Ovary (tissue), 9 donors: ENCODE data around the gene EML2. TPM values are rescaled to one million over a fixed set of nuclear protein-coding genes. Genes with fewer than 3 reads are reported as not detected.

ENCODE experiments used
- DNase-seq, 5 donors: peaks; one replicate each; pipeline ENCODE4 v3.0.0-alpha.2; 2019 to 2020
- H3K27ac ChIP-seq, 2 donors: fragments of 200-600 bp; one replicate each; pipeline versions ENCODE4 v1.5.1 to v1.8.0; 2019 to 2022
- H3K27me3 ChIP-seq: fragments of 200-600 bp; one replicate; pipeline ENCODE4 v1.8.0; 2022
- H3K36me3 ChIP-seq: fragments of 200-600 bp; sonication (generic); one replicate; pipeline ENCODE4 v1.5.1; 2019
- H3K4me1 ChIP-seq: one replicate; pipeline ENCODE4 v1.8.1; 2013; ENCODE audit warnings: mild to moderate bottlenecking, moderate library complexity; ENCODE audit not compliant: insufficient read depth
- H3K4me3 ChIP-seq: fragments of 200-600 bp; sonication (generic); one replicate; pipeline ENCODE4 v1.5.1; 2017
- H3K9me3 ChIP-seq, 2 donors: fragments of 200-600 bp in 1 of 2; sonication (generic) in 1 of 2; one replicate each; pipeline versions ENCODE4 v1.5.1 to v1.8.1; 2013 to 2019; ENCODE audit warnings: mild to moderate bottlenecking in 1 of 2, moderate library complexity in 1 of 2
- EP300 ChIP-seq: sonication (generic); formaldehyde crosslinking; IDR thresholded peaks from one replicate; pipeline ENCODE4 v1.6.1; 2017; ENCODE audit warnings: antibody characterized with exemption
- POLR2A ChIP-seq: fragments of 450-650 bp; IDR thresholded peaks from one replicate; pipeline ENCODE4 v1.6.1; 2017; ENCODE audit warnings: antibody characterized with exemption, mild to moderate bottlenecking, moderate library complexity
- WGBS, 3 donors: extraction: QIAGEN DNeasy Blood & Tissue Kit in 1 of 3; methylation state at CpG; one replicate each; pipeline versions ENCODE4 v1.1.5 to v1.1.7; 2013 to 2017; 5-methylcytosine and 5-hydroxymethylcytosine counted together
- intact Hi-C, 4 donors: fragments of 100-400 bp; cut with DNase I; formaldehyde crosslinking; loops; one replicate each; pipeline versions ENCODE4 v1.11.0 to v1.15.1; 2022 to 2023
- polyA plus RNA-seq, 2 donors: library from polyadenylated mRNA; stranded (reverse); fragments of 200-250 nt in 1 of 2; fragments of 350-450 nt in 1 of 2; fragmentation: Illumina TruSeq in 1 of 2; extraction: RNeasy Lipid Tissue Mini Kit (QIAGEN cat#74804) in 1 of 2; gene quantifications; one replicate each; pipeline ENCODE4 v1.2.3, GENCODE V29; 2013 to 2014
- total RNA-seq, 7 donors: library from RNA; depleted of rRNA in 2 of 7; stranded (reverse); fragments of >200 nt in 2 of 7; fragmentation: NEBNext Ultra II Directional in 3 of 7; extraction: Animal tissue kit (Norgen Biotek cat#: 25700) in 3 of 7; gene quantifications; one replicate each; pipeline versions ENCODE4 v1.1.0 to v1.2.4, GENCODE V29; 2016 to 2023
- TF ChIP-seq, protein P1 (sequence below), 3 donors: fragments of 450-650 bp in 2 of 3; fragments of 200-600 bp in 1 of 3; IDR thresholded peaks; one replicate each; pipeline versions ENCODE4 v1.5.1 to v1.8.0; 2016 to 2022; ENCODE audit warnings: antibody characterized with exemption in 3 of 3, mild to moderate bottlenecking in 1 of 3
- donor health status: DM: no; HTN: no; CAD: no; lungs with moderate emphysema.
- donor health status: DM: no; HTN: no; CAD: no.
- donor health status: Bipolar disorder and iron deficiency.
- donor health status: DM: yes; HTN: yes; CAD: no.
- donor health status: DM: no; HTN: no; CAD: no.
- donor health status: DM: yes; HTN: yes; CAD: no.

The EML2 gene
- total and polyA plus RNA-seq, 9 donors, result 9.9 to 25.0 (median 14.4) TPM

DNA sequence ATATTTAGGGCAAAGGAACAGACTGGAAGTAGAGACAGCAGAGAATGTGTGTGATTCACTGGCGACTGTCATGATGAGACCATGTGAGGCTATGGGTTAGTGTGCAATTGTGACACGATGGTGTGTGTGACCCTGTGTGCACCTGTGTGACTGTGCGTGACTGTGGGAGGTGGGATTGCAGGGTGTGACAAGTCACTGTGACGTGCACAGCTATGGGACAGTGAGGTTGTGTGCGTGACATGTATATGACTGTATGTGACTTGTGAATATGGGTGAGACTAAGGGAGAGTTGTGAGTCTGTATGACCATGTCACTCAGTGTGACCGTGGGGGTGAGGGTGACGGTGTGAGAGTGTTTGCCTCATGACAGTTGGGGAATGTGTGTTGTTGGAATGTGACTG, 25.4 kb upstream of the EML2 start:
- TF ChIP-seq, protein P1, sequence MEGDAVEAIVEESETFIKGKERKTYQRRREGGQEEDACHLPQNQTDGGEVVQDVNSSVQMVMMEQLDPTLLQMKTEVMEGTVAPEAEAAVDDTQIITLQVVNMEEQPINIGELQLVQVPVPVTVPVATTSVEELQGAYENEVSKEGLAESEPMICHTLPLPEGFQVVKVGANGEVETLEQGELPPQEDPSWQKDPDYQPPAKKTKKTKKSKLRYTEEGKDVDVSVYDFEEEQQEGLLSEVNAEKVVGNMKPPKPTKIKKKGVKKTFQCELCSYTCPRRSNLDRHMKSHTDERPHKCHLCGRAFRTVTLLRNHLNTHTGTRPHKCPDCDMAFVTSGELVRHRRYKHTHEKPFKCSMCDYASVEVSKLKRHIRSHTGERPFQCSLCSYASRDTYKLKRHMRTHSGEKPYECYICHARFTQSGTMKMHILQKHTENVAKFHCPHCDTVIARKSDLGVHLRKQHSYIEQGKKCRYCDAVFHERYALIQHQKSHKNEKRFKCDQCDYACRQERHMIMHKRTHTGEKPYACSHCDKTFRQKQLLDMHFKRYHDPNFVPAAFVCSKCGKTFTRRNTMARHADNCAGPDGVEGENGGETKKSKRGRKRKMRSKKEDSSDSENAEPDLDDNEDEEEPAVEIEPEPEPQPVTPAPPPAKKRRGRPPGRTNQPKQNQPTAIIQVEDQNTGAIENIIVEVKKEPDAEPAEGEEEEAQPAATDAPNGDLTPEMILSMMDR (IDR thresholded peaks at IDR 0.05), result no peak
- TF ChIP-seq EP300, result no peak
- no peak for TF ChIP-seq POLR2A
- Histone ChIP-seq H3K27ac (no peak overlapping the region), H3K4me1 (no peaks in the 10 kb centered on the region), H3K27me3 (no peaks in the 10 kb centered on the region), H3K9me3 (no peaks in the 10 kb centered on the region), H3K4me3 (no peak overlapping the region), H3K36me3 (no peaks in the 10 kb centered on the region)
- 69 to 77% (median 69%) methylated on average over 7 of the region's 7 CpGs for WGBS, 3 donors
- DNase-seq, result no peak
- intact Hi-C loops, result no loop called here

DNA sequence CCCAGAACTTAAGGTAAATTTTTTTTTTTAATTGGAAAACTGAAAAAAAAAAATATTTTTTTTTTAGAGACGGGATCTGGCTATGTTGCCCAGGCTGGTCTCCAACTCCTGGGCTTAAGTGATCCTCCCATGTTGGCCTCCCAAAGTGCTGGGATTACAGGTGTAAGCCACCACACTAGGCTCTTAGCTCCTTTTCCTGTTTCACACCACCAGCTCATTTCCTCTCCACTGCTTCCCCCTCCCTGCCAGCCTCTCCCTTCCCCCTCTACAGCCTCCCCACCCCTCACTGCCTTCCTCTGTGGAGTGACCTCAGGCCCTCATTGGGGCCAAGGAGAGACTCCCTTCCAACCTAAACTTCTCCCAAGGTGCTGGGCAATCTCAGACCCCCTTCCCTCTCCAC, 24.6 kb upstream of the EML2 start:
- intact Hi-C loops, result no loop called here

DNA sequence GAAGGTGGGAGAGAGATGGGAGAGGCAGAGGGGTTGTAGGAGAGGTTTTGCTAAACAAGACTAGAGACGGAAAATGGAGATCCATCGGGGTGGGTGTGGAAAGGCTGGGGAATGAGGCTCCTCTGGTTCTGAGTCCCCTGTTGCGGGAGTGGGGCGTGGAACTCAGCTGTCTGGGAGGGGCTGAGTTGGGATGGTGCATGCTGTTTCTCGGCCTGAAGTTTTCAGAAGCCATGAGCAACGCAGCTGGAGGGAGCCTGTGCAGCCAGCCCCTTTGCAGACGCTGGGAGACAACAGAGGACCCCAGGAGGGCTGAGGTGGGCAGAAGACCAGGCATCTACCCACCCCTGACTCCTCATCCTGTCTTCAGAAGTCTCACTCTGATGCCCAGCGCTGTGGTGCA, 21.4 kb upstream of the EML2 start:
- DNase-seq, result no peak
- H3K9me3 ChIP-seq, result no peaks in the 10 kb centered on the region
- intact Hi-C loops, result no loop called here
- H3K27ac ChIP-seq, result no peak overlapping the region
- H3K4me1 ChIP-seq, result no peaks in the 10 kb centered on the region
- TF ChIP-seq EP300, result no peak
- TF ChIP-seq, protein P1 (IDR thresholded peaks at IDR 0.05), result no peak
- TF ChIP-seq POLR2A, result no peak
- no peaks in the 10 kb centered on the region for H3K36me3 ChIP-seq
- H3K27me3 ChIP-seq, result no peaks in the 10 kb centered on the region
- 19 to 31% (median 23%) methylated on average over 8 of the region's 8 CpGs for WGBS, 3 donors
- no peak overlapping the region for H3K4me3 ChIP-seq

More for the DNA sequence above, 24.6 kb upstream of the EML2 start:
- Histone ChIP-seq H3K4me3 (no peak overlapping the region), H3K27me3 (no peaks in the 10 kb centered on the region), H3K9me3 (no peaks in the 10 kb centered on the region), H3K36me3 (no peaks in the 10 kb centered on the region), H3K27ac (no peak overlapping the region), H3K4me1 (no peaks in the 10 kb centered on the region)
- no peak for TF ChIP-seq EP300
- TF ChIP-seq, protein P1 (IDR thresholded peaks at IDR 0.05), result no peak
- TF ChIP-seq POLR2A, result no peak
- no peak for DNase-seq
- WGBS, 3 donors, result 80 to 92% (median 86%) methylated on average over 1 of the region's 1 CpG

DNA sequence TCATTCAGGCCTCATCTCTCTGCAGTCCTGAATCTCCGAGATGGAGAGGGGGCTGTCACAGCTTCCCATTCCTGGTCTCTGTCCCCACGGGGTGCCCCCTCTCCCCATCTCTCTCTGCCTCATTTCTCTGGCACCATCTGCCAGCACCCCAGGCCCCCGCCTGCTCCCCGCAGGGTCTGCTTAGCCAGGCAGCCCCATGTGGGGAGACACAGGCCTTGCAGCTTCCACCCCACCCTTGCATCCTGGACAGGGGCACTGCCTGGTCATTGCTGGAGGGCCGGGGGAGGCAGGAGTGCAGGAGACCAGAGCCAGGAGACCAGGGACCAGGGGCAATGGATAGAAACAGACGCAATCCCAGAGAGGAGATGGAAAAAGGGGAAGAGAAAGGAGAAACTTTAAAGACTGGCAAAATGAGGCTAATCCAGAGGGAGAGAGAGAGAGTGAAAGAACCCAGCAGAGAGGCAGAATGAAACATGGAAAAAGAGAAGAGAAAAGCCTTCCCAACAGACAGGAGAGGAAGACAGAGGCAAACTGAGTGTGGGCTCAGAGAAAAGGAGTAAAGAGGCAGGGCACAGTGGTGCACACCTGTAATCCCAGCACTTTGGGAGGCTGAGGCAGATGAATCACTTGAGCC, 20.0 kb upstream of the EML2 start:
- no peaks in the 10 kb centered on the region for H3K36me3 ChIP-seq
- DNase-seq, result no peak
- H3K4me3 ChIP-seq, result no peak overlapping the region
- 50 to 63% (median 57%) methylated on average over 6 of the region's 6 CpGs for WGBS, 3 donors
- H3K4me1 ChIP-seq, result no peaks in the 10 kb centered on the region
- TF ChIP-seq, protein P1 (IDR thresholded peaks at IDR 0.05), result no peak
- TF ChIP-seq POLR2A, result no peak
- no peak for TF ChIP-seq EP300
- no peaks in the 10 kb centered on the region for H3K9me3 ChIP-seq
- no peak overlapping the region for H3K27ac ChIP-seq
- intact Hi-C loops, result no loop called here
- no peaks in the 10 kb centered on the region for H3K27me3 ChIP-seq
